AG20443 (cell line): ENCODE data around the gene MGMT.

Source experiments
- DNase-seq: peaks from one replicate; pipeline ENCODE4 v3.0.0; 2012; ENCODE audit warnings: low spot score, mixed read lengths

The MGMT gene

GRCh38 chr10:129655007-129655678 lies 188.1 kb downstream of the MGMT start:
- no peak for DNase-seq

GRCh38 chr10:129655679-129656031 lies 188.6 kb downstream of the MGMT start:
- DNase-seq: no peak

- DNase-seq: no peak
Measured at GRCh38 chr10:129656642-129657041, 189.6 kb downstream of the MGMT start.

GRCh38 chr10:129657297-129658017 lies 190.4 kb downstream of the MGMT start:
- no peak for DNase-seq

- DNase-seq: no peak
Measured at GRCh38 chr10:129658376-129659072, 191.5 kb downstream of the MGMT start.

GRCh38 chr10:129659508-129660268 lies 192.6 kb downstream of the MGMT start:
- no peak for DNase-seq

- no peak for DNase-seq
Measured at GRCh38 chr10:129660569-129660968, 193.5 kb downstream of the MGMT start.

GRCh38 chr10:129662426-129662825 lies 195.4 kb downstream of the MGMT start:
- no peak for DNase-seq

- DNase-seq: no peak
Measured at GRCh38 chr10:129670124-129670523, 203.1 kb downstream of the MGMT start.

- no peak for DNase-seq
Measured at GRCh38 chr10:129673292-129673691, 206.3 kb downstream of the MGMT start.

GRCh38 chr10:129675027-129675769 lies 208.2 kb downstream of the MGMT start:
- DNase-seq: no peak

GRCh38 chr10:129676014-129676413 lies 209.0 kb downstream of the MGMT start:
- no peak for DNase-seq

- no peak for DNase-seq
Measured at GRCh38 chr10:129677377-129677927, 210.4 kb downstream of the MGMT start.

GRCh38 chr10:129678186-129678585 lies 211.1 kb downstream of the MGMT start:
- no peak for DNase-seq

GRCh38 chr10:129679207-129679606 lies 212.2 kb downstream of the MGMT start:
- DNase-seq: no peak

- DNase-seq: no peak
Measured at GRCh38 chr10:129680661-129681344, 213.8 kb downstream of the MGMT start.

GRCh38 chr10:129681856-129682255 lies 214.8 kb downstream of the MGMT start:
- no peak for DNase-seq

GRCh38 chr10:129683519-129683918 lies 216.5 kb downstream of the MGMT start:
- DNase-seq: no peak

GRCh38 chr10:129683920-129684319 lies 216.9 kb downstream of the MGMT start:
- no peak for DNase-seq

- no peak for DNase-seq
Measured at GRCh38 chr10:129685271-129685670, 218.2 kb downstream of the MGMT start.

- peak; percentile 47 for DNase-seq
Measured at GRCh38 chr10:129689671-129690071, 222.6 kb downstream of the MGMT start.
